Lower leg skin (tissue), 4 donors: Measurements from ENCODE around the gene SLC35G2. TPM values are rescaled to one million over a fixed set of nuclear protein-coding genes. Genes with fewer than 3 reads are reported as not detected.
"Not testable (repeated sequence)": the region's sequence is repeated elsewhere in the genome, so short reads cannot be mapped to it uniquely, and the experiment has no call there.

ENCODE experiments used
- DNase-seq, 2 donors: peaks; one replicate each; pipeline ENCODE4 v3.0.0-alpha.2; 2019; ENCODE audit warnings: low spot score in 2 of 2
- H3K4me3 ChIP-seq: fragments of 200-600 bp; sonication (generic); 2 replicates; pipeline ENCODE4 v1.5.1; 2017; ENCODE audit warnings: mild to moderate bottlenecking, low read depth; ENCODE audit not compliant: poor library complexity, severe bottlenecking
- CTCF ChIP-seq, 3 donors: fragments of 450-650 bp; IDR thresholded peaks; one replicate each; pipeline ENCODE4 v1.5.1; 2016; ENCODE audit warnings: antibody characterized with exemption in 3 of 3, mild to moderate bottlenecking in 3 of 3, moderate library complexity in 2 of 3
- POLR2A ChIP-seq, 2 donors: fragments of 450-650 bp; IDR thresholded peaks; one replicate each; pipeline ENCODE4 v1.6.1; 2016 to 2017; ENCODE audit warnings: antibody characterized with exemption in 2 of 2, mild to moderate bottlenecking in 1 of 2, moderate library complexity in 1 of 2
- WGBS, 2 donors: methylation state at CpG; one replicate each; pipeline ENCODE4 v1.1.5; 2018; 5-methylcytosine and 5-hydroxymethylcytosine counted together
- intact Hi-C: fragments of 100-400 bp; cut with DNase I; formaldehyde crosslinking; loops from one replicate; pipeline ENCODE4 v1.15.0; 2023; ENCODE audit warnings: low total_unique reads
- total RNA-seq, 4 donors: library from RNA; depleted of rRNA; stranded (reverse); fragments of >200 nt; gene quantifications; one replicate each; pipeline ENCODE4 v1.1.0, GENCODE V29; 2016

The SLC35G2 gene
- total RNA-seq, 4 donors from 2014 or later = 1.6 to 4.1 (median 2.6) TPM

DNA sequence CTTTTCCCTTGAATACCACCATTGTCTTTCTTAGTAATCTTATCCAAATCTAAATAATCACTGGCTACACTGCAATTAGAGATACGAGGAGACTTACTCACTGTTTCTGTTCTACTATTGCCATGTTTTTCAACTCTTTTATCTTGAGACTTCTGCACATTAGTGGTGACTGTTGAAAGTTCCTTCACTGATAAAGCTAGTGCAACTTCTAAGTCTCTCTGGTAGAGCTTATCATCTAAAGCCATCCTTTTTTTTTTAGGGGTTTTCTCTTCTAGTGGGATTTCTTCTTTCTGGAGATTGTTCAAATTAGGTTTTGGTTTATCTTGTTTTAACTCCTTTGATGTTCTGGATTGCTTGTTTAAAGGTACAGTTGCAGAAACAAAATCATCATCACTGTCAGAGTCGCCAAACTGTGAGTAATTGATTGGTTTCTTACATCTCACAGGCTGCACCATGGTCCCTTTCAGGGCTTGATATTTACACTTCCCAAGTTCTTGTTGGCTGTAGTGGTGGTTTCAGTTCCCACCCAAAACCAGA lies 80.8 kb downstream of the SLC35G2 start:
- 63 to 70% methylated on average over 2 of the region's 2 CpGs for WGBS, 2 donors
- no peak for DNase-seq

DNA sequence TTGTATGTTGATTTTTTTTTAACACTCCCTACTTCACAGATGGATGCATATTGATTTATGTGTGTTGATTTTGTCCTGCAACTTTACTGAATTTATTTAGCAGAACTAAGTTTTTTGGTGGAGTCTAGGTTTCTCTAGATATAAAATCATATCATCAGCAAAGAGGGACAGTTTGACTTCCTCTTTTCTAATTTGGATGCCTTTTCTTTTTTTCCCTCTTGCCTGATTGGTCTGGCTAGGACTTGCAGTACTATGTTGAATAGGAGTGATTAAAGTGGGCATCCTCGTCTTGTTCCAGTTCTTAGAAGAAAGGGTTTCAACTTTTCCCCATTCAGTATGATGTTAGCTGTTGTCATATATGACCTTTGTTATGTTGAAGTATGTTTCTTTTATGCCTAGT lies 81.8 kb downstream of the SLC35G2 start:
- intact Hi-C loops, DNase-seq, H3K4me3 ChIP-seq: not testable (repeated sequence)
- WGBS, 2 donors = 95% methylated on average over 1 of the region's 1 CpG

More for the DNA sequence above, 80.8 kb downstream of the SLC35G2 start:
- intact Hi-C loops = no loop called here
- no peak for TF ChIP-seq POLR2A (IDR thresholded peaks at IDR 0.05)
- no peak for TF ChIP-seq CTCF (IDR thresholded peaks at IDR 0.05)
- no peak overlapping the region for H3K4me3 ChIP-seq

- intact Hi-C loops = no loop called here
- H3K4me3 ChIP-seq = no peak overlapping the region
- WGBS, 2 donors = 96 to 98% methylated on average over 3 of the region's 3 CpGs
- TF ChIP-seq CTCF (IDR thresholded peaks at IDR 0.05) = no peak
- no peak for TF ChIP-seq POLR2A (IDR thresholded peaks at IDR 0.05)
- no peak for DNase-seq
Measured at GRCh38 chr3:136901391-136901790, 82.5 kb downstream of the SLC35G2 start.

GRCh38 chr3:136902530-136902929 lies 83.6 kb downstream of the SLC35G2 start:
- intact Hi-C loops = not testable (repeated sequence)
- 71 to 94% methylated on average over 1 of the region's 1 CpG for WGBS, 2 donors

DNA sequence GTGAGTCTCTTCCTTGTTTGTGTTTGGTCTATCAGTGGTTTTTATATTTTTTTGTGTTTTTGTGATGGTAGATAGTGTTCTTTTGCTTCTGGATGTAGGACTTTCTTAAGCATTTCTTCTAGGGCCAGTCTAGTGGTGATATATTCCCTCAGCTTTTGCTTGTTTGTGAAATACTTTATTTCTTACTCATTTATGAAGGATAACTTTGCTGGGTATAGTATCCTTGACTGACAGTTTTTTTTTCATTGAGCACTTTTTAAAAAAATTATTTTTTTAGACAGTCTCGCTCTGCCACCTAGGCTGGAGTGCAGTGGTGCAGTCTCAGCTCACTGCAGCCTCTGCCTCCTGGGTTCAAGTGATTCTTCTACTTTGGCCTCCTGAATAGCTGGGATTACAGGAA lies 85.0 kb downstream of the SLC35G2 start:
- 0% methylated on average over 1 of the region's 1 CpG for WGBS, 2 donors
- intact Hi-C loops = no loop called here
- TF ChIP-seq CTCF (IDR thresholded peaks at IDR 0.05) (no peak), POLR2A (IDR thresholded peaks at IDR 0.05) (no peak)
- no peak overlapping the region for H3K4me3 ChIP-seq
- no peak for DNase-seq

More at GRCh38 chr3:136902530-136902929, 83.6 kb downstream of the SLC35G2 start:
- not testable (repeated sequence) for H3K4me3 ChIP-seq, DNase-seq

DNA sequence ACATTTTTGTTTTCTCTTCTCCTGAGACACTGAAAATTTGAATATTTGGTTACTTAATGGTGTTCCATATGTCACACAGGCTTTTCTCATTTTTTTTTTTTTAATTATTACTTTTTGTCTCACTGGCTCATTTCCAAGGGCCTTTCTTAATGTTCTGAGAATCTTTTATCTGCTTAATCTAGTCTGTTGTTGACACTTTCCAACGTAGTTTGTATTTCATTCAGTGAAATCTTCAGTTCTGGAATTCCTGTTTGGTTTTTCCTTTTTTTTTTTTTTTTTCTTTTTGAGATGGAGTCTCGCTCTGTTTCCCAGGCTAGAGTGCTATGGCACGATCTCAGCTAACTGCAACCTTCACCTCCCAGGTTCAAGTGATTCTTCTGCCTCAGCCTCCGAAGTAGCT lies 85.8 kb downstream of the SLC35G2 start:
- H3K4me3 ChIP-seq = no peak overlapping the region
- no peak for DNase-seq
- 71 to 72% methylated on average over 4 of the region's 4 CpGs for whole genome bisulfite sequencing, 2 donors
- TF ChIP-seq POLR2A (IDR thresholded peaks at IDR 0.05) (no peak), CTCF (IDR thresholded peaks at IDR 0.05) (no peak)
- intact Hi-C loops = no loop called here

Other genes starting within 250 kb of the SLC35G2 start
- 10 to 100 TPM; 32.1 to 37.7 (median 34.4) TPM for gene STAG1, start 66.7 kb upstream of the SLC35G2 start, total RNA-seq
- 10 to 100 TPM; 53.1 to 74.0 (median 61.6) TPM for gene NCK1, start 43.1 kb downstream of the SLC35G2 start, total RNA-seq
- gene IL20RB, start 138.9 kb downstream of the SLC35G2 start, total RNA-seq = 100 to 1,000 TPM; 257 to 288 (median 273) TPM